GM23248 (cell line): Measurements from ENCODE around the gene SUPT4H1. TPM values are rescaled to one million over a fixed set of nuclear protein-coding genes. Genes with fewer than 3 reads are reported as not detected.
"Not testable (repeated sequence)": the region's sequence is repeated elsewhere in the genome, so short reads cannot be mapped to it uniquely, and the experiment has no call there.

Experiments
- DNase-seq: peaks from one replicate; pipeline ENCODE4 v3.0.0-alpha.2; 2015
- H2AFZ ChIP-seq: fragments of 200-600 bp; sonication (generic); 2 replicates; pipeline ENCODE4 v1.6.1; 2016; ENCODE audit warnings: antibody characterized with exemption
- H3F3A ChIP-seq: fragments of 200-600 bp; sonication (generic); 2 replicates; pipeline ENCODE4 v1.6.1; 2016; ENCODE audit warnings: mild to moderate bottlenecking, antibody characterized with exemption, mixed run types; ENCODE audit not compliant: insufficient read depth
- H3K27ac ChIP-seq: fragments of 200-600 bp; sonication (generic); 2 replicates; pipeline ENCODE4 v1.5.1; 2016; ENCODE audit warnings: mild to moderate bottlenecking
- H3K27me3 ChIP-seq: fragments of 200-600 bp; sonication (generic); replicated peaks from 2 replicates; pipeline ENCODE4 v1.6.1; 2016; ENCODE audit warnings: mild to moderate bottlenecking; ENCODE audit not compliant: insufficient read depth
- H3K36me3 ChIP-seq: fragments of 200-600 bp; sonication (generic); 2 replicates; pipeline ENCODE4 v1.6.1; 2016; ENCODE audit warnings: low read depth, mild to moderate bottlenecking
- H3K4me1 ChIP-seq: fragments of 200-600 bp; sonication (generic); 2 replicates; pipeline ENCODE4 v1.6.1; 2016; ENCODE audit warnings: mild to moderate bottlenecking; ENCODE audit not compliant: insufficient read depth
- H3K4me2 ChIP-seq: fragments of 200-600 bp; sonication (generic); one replicate; pipeline ENCODE4 v1.6.1; 2016; ENCODE audit warnings: mild to moderate bottlenecking; ENCODE audit not compliant: unreplicated experiment
- H3K4me3 ChIP-seq: fragments of 200-600 bp; sonication (generic); 2 replicates; pipeline ENCODE4 v1.5.1; 2016; ENCODE audit warnings: mild to moderate bottlenecking
- H3K79me2 ChIP-seq: fragments of 200-600 bp; sonication (generic); 2 replicates; pipeline ENCODE4 v1.6.1; 2016; ENCODE audit warnings: mild to moderate bottlenecking; ENCODE audit not compliant: insufficient read depth
- H3K9ac ChIP-seq: fragments of 200-600 bp; sonication (generic); 2 replicates; pipeline ENCODE4 v1.6.1; 2016; ENCODE audit warnings: mild to moderate bottlenecking
- H3K9me2 ChIP-seq: fragments of 200-600 bp; sonication (generic); 2 replicates; pipeline ENCODE4 v1.6.1; 2016; ENCODE audit warnings: mixed run types, mild to moderate bottlenecking, moderate library complexity; ENCODE audit not compliant: insufficient read depth
- H3K9me3 ChIP-seq: fragments of 200-600 bp; sonication (generic); one replicate; pipeline ENCODE4 v1.6.1; 2017; ENCODE audit warnings: low read depth
- H4K20me1 ChIP-seq: fragments of 200-600 bp; sonication (generic); 2 replicates; pipeline ENCODE4 v1.6.0; 2016; ENCODE audit not compliant: insufficient read depth
- EZH2 ChIP-seq: fragments of 200-600 bp; sonication (generic); IDR thresholded peaks from 2 replicates; pipeline ENCODE4 v1.6.1; 2018; ENCODE audit warnings: antibody characterized with exemption, mild to moderate bottlenecking; ENCODE audit not compliant: insufficient read depth, poor library complexity, severe bottlenecking
- EZH2phosphoT487 ChIP-seq: fragments of 200-600 bp; sonication (generic); IDR thresholded peaks from 2 replicates; pipeline ENCODE4 v1.6.1; 2018; ENCODE audit warnings: antibody characterized with exemption, moderate library complexity, mild to moderate bottlenecking, low read depth; ENCODE audit not compliant: insufficient read depth
- WGBS, 2 experiments: methylation state at CpG; one replicate each; pipeline ENCODE4 v1.1.6; 2015 to 2017; ENCODE audit warnings: low lambda C conversion rate in 2 of 2, low coverage in 1 of 2; ENCODE audit errors: missing lambda C conversion rate in 2 of 2; 5-methylcytosine and 5-hydroxymethylcytosine counted together
- in situ Hi-C: fragments of 300-500 bp; cut with MboI; formaldehyde crosslinking; loops from 2 replicates; pipeline ENCODE4 v1.15.0; 2020
- polyA plus RNA-seq: library from polyadenylated mRNA; unstranded; fragments of >200 nt; fragmentation: Nextera tagmentation; extraction: Ambion mirVana; gene quantifications from 2 replicates; pipeline ENCODE4 v1.2.1, GENCODE V29; 2016
- total RNA-seq: library from RNA; depleted of rRNA; stranded (reverse); fragments of >200 nt; shearing (Covaris generic); gene quantifications from 2 replicates; pipeline ENCODE4 v1.2.3, GENCODE V29; 2014

The SUPT4H1 gene
- total and polyA plus RNA-seq, 2 experiments from 2014 or later: 57.1 to 92.1 TPM

DNA sequence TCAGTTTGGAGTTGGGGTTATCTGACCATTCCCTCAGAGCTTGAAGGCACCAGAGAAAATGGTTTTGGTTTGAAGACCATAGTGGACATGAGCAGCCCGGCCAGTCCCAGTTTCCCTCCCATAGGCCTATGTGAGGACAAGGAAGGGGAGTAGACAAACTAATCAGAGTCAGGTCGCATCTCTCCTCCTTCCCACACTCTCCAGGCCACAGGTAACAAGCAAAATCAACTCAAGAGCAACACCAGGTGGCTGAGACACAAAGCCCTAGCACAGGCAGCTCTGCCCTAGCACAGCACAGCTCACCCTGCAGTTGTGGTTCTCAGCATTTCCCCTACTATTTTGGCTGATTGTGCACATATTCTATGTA lies 7.2 kb downstream of the SUPT4H1 start:
- 68 to 82% methylated on average over 2 of the region's 2 CpGs for WGBS, 2 experiments
- Histone ChIP-seq H3K9ac (no peak overlapping the region), H2AFZ (no peak overlapping the region), H3K4me1 (no peaks in the 10 kb centered on the region), H3K36me3 (peaks cover 46% of the 10 kb centered on the region), H3K4me3 (no peak overlapping the region), H4K20me1 (no peaks in the 10 kb centered on the region), H3K4me2 (no peak overlapping the region), H3K79me2 (peaks cover 13% of the 10 kb centered on the region; the same call in 1 of the 2 replicates), H3K27ac (no peak overlapping the region), H3K9me2 (no peaks in the 10 kb centered on the region), H3F3A (peaks cover 12% of the 10 kb centered on the region; the same call in 1 of the 2 replicates), H3K9me3 (no peaks in the 10 kb centered on the region), H3K27me3 (no peaks in the 10 kb centered on the region)
- in situ Hi-C loops: no loop called here
- TF ChIP-seq EZH2 (no peak), EZH2phosphoT487 (no peak)
- DNase-seq: no peak

DNA sequence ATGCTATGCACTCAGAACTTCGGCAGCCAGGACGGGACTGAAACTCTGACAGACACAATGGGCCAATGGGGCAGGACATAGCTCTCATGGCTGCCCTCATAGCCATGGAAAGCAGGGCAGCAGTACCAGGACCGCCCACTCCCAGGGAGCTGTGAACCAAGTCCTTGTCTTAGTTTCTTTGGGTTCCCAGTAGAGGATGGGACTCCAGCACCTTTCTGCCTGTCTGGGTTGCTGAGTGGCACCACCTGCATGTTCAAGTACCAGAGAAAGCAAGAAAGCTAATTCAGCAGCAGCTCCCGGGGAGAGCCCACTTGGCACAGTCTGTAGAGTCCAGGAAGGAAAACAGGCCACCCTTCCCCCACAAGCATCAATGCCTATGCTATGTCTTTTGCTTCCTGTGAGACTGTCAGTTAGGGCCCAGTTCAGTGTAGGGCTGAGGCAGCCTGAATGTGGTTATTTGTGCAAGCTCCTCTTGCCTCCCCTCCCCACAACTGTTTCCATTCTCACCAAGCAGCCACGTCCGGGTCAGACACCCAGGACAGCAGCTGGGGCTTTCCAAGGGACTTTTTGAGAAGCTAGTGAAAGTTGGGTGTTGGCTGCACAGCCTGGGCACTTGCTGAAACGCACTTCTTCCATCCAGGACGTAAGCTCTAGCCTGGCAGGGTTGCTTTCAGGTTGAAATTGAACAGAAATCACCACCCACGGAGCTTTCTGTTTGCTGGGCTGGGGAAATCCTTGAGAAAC lies 7.8 kb downstream of the SUPT4H1 start:
- H4K20me1 ChIP-seq: no peaks in the 10 kb centered on the region
- H3K36me3 ChIP-seq: peaks cover 41% of the 10 kb centered on the region
- TF ChIP-seq EZH2phosphoT487 (no peak), EZH2 (no peak)
- H3K9me2 ChIP-seq: no peaks in the 10 kb centered on the region
- no peak overlapping the region for H3K4me2 ChIP-seq
- H3K4me3 ChIP-seq: no peak overlapping the region
- no peak overlapping the region for H3K27ac ChIP-seq
- H3F3A ChIP-seq: peaks cover 12% of the 10 kb centered on the region; the same call in 1 of the 2 replicates
- no peaks in the 10 kb centered on the region for H3K9me3 ChIP-seq
- H2AFZ ChIP-seq: no peak overlapping the region
- in situ Hi-C loops: no loop called here
- H3K79me2 ChIP-seq: peaks cover 7% of the 10 kb centered on the region; the same call in 1 of the 2 replicates
- H3K9ac ChIP-seq: no peak overlapping the region
- no peaks in the 10 kb centered on the region for H3K27me3 ChIP-seq
- H3K4me1 ChIP-seq: peaks cover 5% of the 10 kb centered on the region
- no peak for DNase-seq
- 59 to 62% methylated on average over 9 of the region's 9 CpGs for WGBS, 2 experiments

DNA sequence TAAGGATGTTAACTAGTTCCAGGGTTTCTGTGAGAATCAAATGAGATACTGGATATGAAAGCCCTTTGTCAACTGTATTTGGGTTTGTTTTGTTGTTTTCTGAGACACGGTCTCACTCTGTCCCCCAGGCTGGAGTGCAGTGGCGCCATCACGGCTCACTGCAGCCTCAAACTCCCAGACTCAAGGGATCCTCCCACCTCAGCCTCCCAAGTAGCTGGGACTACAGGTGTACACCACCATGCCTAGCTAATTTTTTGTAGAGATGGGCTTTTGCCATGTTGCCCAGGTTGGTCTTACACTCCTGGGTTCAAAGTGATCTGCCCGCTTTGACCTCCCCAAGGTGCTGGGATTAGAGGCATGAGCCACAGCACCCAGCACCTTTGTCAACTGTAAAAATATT lies 8.9 kb downstream of the SUPT4H1 start:
- H3K4me2 ChIP-seq: no peak overlapping the region
- H3K4me3 ChIP-seq: no peak overlapping the region
- H3K36me3 ChIP-seq: peaks cover 30% of the 10 kb centered on the region
- H4K20me1 ChIP-seq: no peaks in the 10 kb centered on the region
- in situ Hi-C loops: no loop called here
- no peaks in the 10 kb centered on the region for H3K79me2 ChIP-seq
- no peaks in the 10 kb centered on the region for H3K9me2 ChIP-seq
- peaks cover 12% of the 10 kb centered on the region; the same call in 1 of the 2 replicates for H3F3A ChIP-seq
- no peaks in the 10 kb centered on the region for H3K9me3 ChIP-seq
- H3K27ac ChIP-seq: no peak overlapping the region
- TF ChIP-seq EZH2phosphoT487 (no peak), EZH2 (no peak)
- H3K27me3 ChIP-seq: no peaks in the 10 kb centered on the region
- H2AFZ ChIP-seq: no peak overlapping the region
- no peak for DNase-seq
- WGBS, 2 experiments: 94 to 97% methylated on average over 4 of the region's 4 CpGs
- H3K4me1 ChIP-seq: peaks cover 16% of the 10 kb centered on the region
- H3K9ac ChIP-seq: no peak overlapping the region

DNA sequence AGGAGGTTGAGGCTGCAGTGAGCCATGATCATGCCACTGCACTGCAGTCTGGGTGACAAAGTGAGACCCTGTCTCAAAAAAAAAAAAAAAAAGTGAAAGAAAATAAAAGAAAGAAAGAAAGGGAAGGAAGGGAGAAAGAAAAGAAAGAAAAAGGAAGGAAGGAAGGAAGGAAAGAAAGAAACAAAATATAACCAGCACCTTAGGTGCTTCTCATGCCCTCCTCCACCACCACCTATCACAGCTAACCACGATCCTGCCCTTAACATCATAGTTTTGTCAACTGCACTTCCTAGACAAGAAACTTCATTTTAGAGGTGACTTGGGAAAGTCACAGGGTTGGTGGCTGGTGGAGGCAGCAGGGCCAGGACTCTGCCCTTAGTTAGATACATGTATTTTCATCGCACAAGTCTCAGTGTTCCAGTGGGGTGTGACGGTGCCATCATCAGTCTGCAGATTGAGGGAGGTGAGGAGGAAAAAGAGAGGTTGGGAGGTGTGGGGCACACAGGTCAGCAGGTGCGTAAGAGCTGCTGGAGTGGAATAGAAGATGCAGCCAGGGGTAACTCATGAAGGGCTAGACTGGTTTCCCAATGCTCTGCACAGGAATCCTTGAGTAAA lies 10.0 kb downstream of the SUPT4H1 start:
- H3K9me3 ChIP-seq: no peaks in the 10 kb centered on the region
- no peaks in the 10 kb centered on the region for H3K27me3 ChIP-seq
- H3K9me2 ChIP-seq: no peaks in the 10 kb centered on the region
- in situ Hi-C loops: no loop called here
- peaks cover 18% of the 10 kb centered on the region for H3K36me3 ChIP-seq
- no peaks in the 10 kb centered on the region for H4K20me1 ChIP-seq
- no peak overlapping the region for H3K27ac ChIP-seq
- TF ChIP-seq EZH2phosphoT487 (no peak), EZH2 (no peak)
- DNase-seq: no peak
- 72 to 81% methylated on average over 4 of the region's 4 CpGs for WGBS, 2 experiments
- H3K9ac ChIP-seq: no peak overlapping the region
- no peak overlapping the region for H2AFZ ChIP-seq
- H3K79me2 ChIP-seq: no peaks in the 10 kb centered on the region
- no peak overlapping the region for H3K4me2 ChIP-seq
- H3K4me1 ChIP-seq: peaks cover 28% of the 10 kb centered on the region
- no peak overlapping the region for H3K4me3 ChIP-seq
- peaks cover 12% of the 10 kb centered on the region; the same call in 1 of the 2 replicates for H3F3A ChIP-seq

DNA sequence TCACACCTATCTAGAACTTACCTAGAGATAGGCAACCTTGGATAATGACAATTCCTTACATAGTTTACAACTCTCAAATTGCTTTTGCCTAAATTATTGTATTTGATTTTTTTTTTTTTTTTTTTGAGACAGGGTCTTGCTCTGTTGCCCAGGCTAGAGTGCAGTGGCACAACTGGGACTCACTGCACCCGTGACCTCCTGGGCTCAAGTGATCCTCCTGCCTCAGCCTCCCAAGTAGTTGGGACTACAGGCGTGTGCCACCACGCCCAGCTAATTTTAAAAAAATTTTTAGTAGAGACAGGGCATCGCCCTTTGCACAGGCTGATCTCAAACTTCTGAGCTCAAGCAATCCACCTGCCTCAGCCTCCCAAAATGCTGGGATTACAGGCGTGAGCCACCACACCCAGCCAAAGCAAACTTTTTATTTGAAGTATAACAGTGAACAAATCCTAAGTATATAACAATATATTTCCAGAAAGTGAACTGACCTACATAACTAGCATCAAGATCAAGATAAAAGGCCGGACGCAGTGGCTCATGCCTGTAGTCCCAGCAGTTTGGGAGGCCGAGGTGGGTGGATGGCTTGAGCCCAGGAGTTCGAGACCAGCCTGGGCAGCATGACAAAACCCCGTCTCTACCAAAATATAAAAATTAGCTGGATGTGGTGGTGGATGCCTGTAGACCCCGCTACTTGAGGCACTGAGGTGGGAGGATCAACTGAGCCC lies 10.7 kb downstream of the SUPT4H1 start:
- H3K4me3 ChIP-seq, DNase-seq, H3K79me2 ChIP-seq, H3K9me3 ChIP-seq, H3K4me2 ChIP-seq, H3K27ac ChIP-seq, H4K20me1 ChIP-seq, in situ Hi-C loops, H3K27me3 ChIP-seq, H3K9me2 ChIP-seq, H3K9ac ChIP-seq, H2AFZ ChIP-seq: not testable (repeated sequence)
- peaks cover 34% of the 10 kb centered on the region for H3K4me1 ChIP-seq
- peaks cover 12% of the 10 kb centered on the region for H3K36me3 ChIP-seq
- peaks cover 12% of the 10 kb centered on the region; the same call in 1 of the 2 replicates for H3F3A ChIP-seq
- 92% methylated on average over 11 of the region's 11 CpGs for WGBS, 2 experiments
